Embryonic facial prominence (tissue), 1 donor: ENCODE data around the gene KCTD11.
"Not testable (repeated sequence)": the region's sequence is repeated elsewhere in the genome, so short reads cannot be mapped to it uniquely, and the experiment has no call there.

ENCODE experiments used
- DNase-seq: peaks from one replicate; pipeline ENCODE4 v3.0.0-alpha.2; 2016; ENCODE audit errors: extremely low spot score

Gene KCTD11

GRCh38 chr17:7322520-7323194, 29.3 kb upstream of the KCTD11 start:
- no peak for DNase-seq

- no peak for DNase-seq
Observed at GRCh38 chr17:7323731-7324437, 28.1 kb upstream of the KCTD11 start.

GRCh38 chr17:7324438-7324779, 27.6 kb upstream of the KCTD11 start:
- DNase-seq = no peak

- DNase-seq = no peak
Observed at GRCh38 chr17:7325031-7325528, 26.9 kb upstream of the KCTD11 start.

GRCh38 chr17:7326186-7326585, 25.8 kb upstream of the KCTD11 start:
- DNase-seq = no peak

- DNase-seq = no peak
Observed at GRCh38 chr17:7327056-7327455, 24.9 kb upstream of the KCTD11 start.

- DNase-seq = no peak
Observed at GRCh38 chr17:7327501-7327900, 24.5 kb upstream of the KCTD11 start.

GRCh38 chr17:7328009-7328408, 24.0 kb upstream of the KCTD11 start:
- no peak for DNase-seq

GRCh38 chr17:7328840-7329373, 23.1 kb upstream of the KCTD11 start, which contains the start of gene NEURL4:
NEURL4 (minus strand) TSS chr17:7329335; CDS start chr17:7329312, 23 bp downstream.
- no peak for DNase-seq

GRCh38 chr17:7329374-7329996, 22.5 kb upstream of the KCTD11 start:
- peak; percentile 98 for DNase-seq

GRCh38 chr17:7329997-7330637, 21.8 kb upstream of the KCTD11 start:
- peak; percentile 79 for DNase-seq

GRCh38 chr17:7330638-7331015, 21.3 kb upstream of the KCTD11 start:
- DNase-seq = no peak

- DNase-seq = no peak
Observed at GRCh38 chr17:7332111-7332510, 19.9 kb upstream of the KCTD11 start.

- DNase-seq = not testable (repeated sequence)
Observed at GRCh38 chr17:7332600-7333069, 19.3 kb upstream of the KCTD11 start.

GRCh38 chr17:7334938-7335538, 16.9 kb upstream of the KCTD11 start:
- DNase-seq = no peak

GRCh38 chr17:7335765-7336164, 16.2 kb upstream of the KCTD11 start:
- DNase-seq = not testable (repeated sequence)

- no peak for DNase-seq
Observed at GRCh38 chr17:7336240-7337175, 15.5 kb upstream of the KCTD11 start, which contains the start of gene ACAP1. ACAP1 (plus strand) TSS chr17:7336529; CDS start chr17:7336735, 206 bp downstream.

- not testable (repeated sequence) for DNase-seq
Observed at GRCh38 chr17:7337600-7337999, 14.4 kb upstream of the KCTD11 start.

- DNase-seq = no peak
Observed at GRCh38 chr17:7340179-7340578, 11.8 kb upstream of the KCTD11 start.

- no peak for DNase-seq
Observed at GRCh38 chr17:7341842-7342241, 10.1 kb upstream of the KCTD11 start.
